Colon (tissue), 2 donors: Measurements from ENCODE around the gene TYMP.
"Not testable (repeated sequence)": the region's sequence is repeated elsewhere in the genome, so short reads cannot be mapped to it uniquely, and the experiment has no call there.

ENCODE experiments used
- FAIRE-seq: peaks from 2 replicates; lab custom pipeline; 2012; peaks lifted over from hg19 to GRCh38; lab: Jason Lieb, UNC
- donor health status: control.
- donor health status: control.

The TYMP gene

GRCh38 chr22:50523806-50524675, 5.8 kb downstream of the TYMP start:
- no peak for FAIRE-seq

- FAIRE-seq = no peak
Observed at GRCh38 chr22:50523458-50523805, 6.4 kb downstream of the TYMP start.

GRCh38 chr22:50522806-50523438, 6.9 kb downstream of the TYMP start:
- no peak for FAIRE-seq

- FAIRE-seq = no peak
Observed at GRCh38 chr22:50522208-50522805, 7.5 kb downstream of the TYMP start.

- no peak for FAIRE-seq
Observed at GRCh38 chr22:50521710-50522109, 8.1 kb downstream of the TYMP start.

- no peak for FAIRE-seq
Observed at GRCh38 chr22:50520826-50521453, 8.9 kb downstream of the TYMP start.

GRCh38 chr22:50520184-50520583, 9.6 kb downstream of the TYMP start:
- not testable (repeated sequence) for FAIRE-seq

GRCh38 chr22:50519151-50519550, 10.7 kb downstream of the TYMP start:
- no peak for FAIRE-seq

- no peak for FAIRE-seq
Observed at GRCh38 chr22:50518606-50519005, 11.2 kb downstream of the TYMP start.

- no peak for FAIRE-seq
Observed at GRCh38 chr22:50517495-50518260, 12.1 kb downstream of the TYMP start.

GRCh38 chr22:50516891-50517290, 12.9 kb downstream of the TYMP start:
- FAIRE-seq = no peak

- no peak for FAIRE-seq
Observed at GRCh38 chr22:50516068-50516467, 13.7 kb downstream of the TYMP start.

GRCh38 chr22:50513175-50513574, 16.6 kb downstream of the TYMP start:
- no peak for FAIRE-seq

- no peak for FAIRE-seq
Observed at GRCh38 chr22:50508897-50509296, 20.9 kb downstream of the TYMP start.

GRCh38 chr22:50507991-50508884, 21.6 kb downstream of the TYMP start, which contains the start of gene NCAPH2:
Gene NCAPH2 (plus strand): TSS chr22:50508224. CDS start chr22:50508338, 114 bp downstream.
- no peak for FAIRE-seq

- no peak for FAIRE-seq
Observed at GRCh38 chr22:50507421-50507990, 22.3 kb downstream of the TYMP start, which contains the start of gene LMF2. Gene LMF2 (minus strand): TSS chr22:50507702. CDS start chr22:50507675, 27 bp downstream.

GRCh38 chr22:50506611-50507420, 23.0 kb downstream of the TYMP start:
- no peak for FAIRE-seq

GRCh38 chr22:50505776-50506610, 23.8 kb downstream of the TYMP start:
- FAIRE-seq = no peak
